ENCODE data around the gene ZFP69B. TPM values are rescaled to one million over a fixed set of nuclear protein-coding genes. Genes with fewer than 3 reads are reported as not detected.

ZFP69B gene
- total RNA-seq, 1 experiment from 2014 or later, result 11.6 TPM

DNA sequence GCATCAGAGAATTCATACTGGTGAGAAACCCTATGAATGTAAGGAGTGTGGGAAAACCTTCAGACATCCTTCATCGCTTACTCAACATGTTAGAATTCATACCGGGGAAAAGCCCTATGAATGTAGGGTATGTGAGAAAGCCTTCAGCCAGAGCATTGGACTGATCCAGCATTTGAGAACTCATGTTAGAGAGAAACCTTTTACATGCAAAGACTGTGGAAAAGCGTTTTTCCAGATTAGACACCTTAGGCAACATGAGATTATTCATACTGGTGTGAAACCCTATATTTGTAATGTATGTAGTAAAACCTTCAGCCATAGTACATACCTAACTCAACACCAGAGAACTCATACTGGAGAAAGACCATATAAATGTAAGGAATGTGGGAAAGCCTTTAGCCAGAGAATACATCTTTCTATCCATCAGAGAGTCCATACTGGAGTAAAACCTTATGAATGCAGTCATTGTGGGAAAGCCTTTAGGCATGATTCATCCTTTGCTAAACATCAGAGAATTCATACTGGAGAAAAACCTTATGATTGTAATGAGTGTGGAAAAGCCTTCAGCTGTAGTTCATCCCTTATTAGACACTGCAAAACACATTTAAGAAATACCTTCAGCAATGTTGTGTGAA is 12.8 kb downstream of the ZFP69B start:
- Histone ChIP-seq H3K27me3 (ENCODE audit: control insufficient read depth, insufficient read depth, low read length) (no peaks in the 10 kb centered on the region), H3K36me3 (ENCODE audit: control insufficient read depth, insufficient read depth, low read length) (peaks cover 4% of the 10 kb centered on the region), H3K27ac (ENCODE audit: low read length) (no peak overlapping the region), H3K4me3 (ENCODE audit: low read depth in 2 of 2, low read length in 2 of 2) (no peak overlapping the region), H3K4me1 (ENCODE audit: control insufficient read depth, insufficient read depth, low read length) (no peaks in the 10 kb centered on the region), H3K9me3 (ENCODE audit: control insufficient read depth, insufficient read depth, low read depth, low read length) (peaks cover 81% of the 10 kb centered on the region)
- ATAC-seq, result no peak
- BruUV-seq (replicated peaks), result TSS peak; percentile 38
- ChIA-PET CTCF (no interaction called here), POLR2A (no interaction called here)
- in situ Hi-C loops (cut with HindIII; ENCODE audit: low pct_unique_long_range_greater_than_20kb, low sequenced_read_pairs) (no loop called here), intact Hi-C loops (cut with micrococcal nuclease; ENCODE audit: unreplicated experiment) (no loop called here)
- no peak for DNase-seq (ENCODE audit: low read depth, low spot score)
- TF ChIP-seq, protein P1, sequence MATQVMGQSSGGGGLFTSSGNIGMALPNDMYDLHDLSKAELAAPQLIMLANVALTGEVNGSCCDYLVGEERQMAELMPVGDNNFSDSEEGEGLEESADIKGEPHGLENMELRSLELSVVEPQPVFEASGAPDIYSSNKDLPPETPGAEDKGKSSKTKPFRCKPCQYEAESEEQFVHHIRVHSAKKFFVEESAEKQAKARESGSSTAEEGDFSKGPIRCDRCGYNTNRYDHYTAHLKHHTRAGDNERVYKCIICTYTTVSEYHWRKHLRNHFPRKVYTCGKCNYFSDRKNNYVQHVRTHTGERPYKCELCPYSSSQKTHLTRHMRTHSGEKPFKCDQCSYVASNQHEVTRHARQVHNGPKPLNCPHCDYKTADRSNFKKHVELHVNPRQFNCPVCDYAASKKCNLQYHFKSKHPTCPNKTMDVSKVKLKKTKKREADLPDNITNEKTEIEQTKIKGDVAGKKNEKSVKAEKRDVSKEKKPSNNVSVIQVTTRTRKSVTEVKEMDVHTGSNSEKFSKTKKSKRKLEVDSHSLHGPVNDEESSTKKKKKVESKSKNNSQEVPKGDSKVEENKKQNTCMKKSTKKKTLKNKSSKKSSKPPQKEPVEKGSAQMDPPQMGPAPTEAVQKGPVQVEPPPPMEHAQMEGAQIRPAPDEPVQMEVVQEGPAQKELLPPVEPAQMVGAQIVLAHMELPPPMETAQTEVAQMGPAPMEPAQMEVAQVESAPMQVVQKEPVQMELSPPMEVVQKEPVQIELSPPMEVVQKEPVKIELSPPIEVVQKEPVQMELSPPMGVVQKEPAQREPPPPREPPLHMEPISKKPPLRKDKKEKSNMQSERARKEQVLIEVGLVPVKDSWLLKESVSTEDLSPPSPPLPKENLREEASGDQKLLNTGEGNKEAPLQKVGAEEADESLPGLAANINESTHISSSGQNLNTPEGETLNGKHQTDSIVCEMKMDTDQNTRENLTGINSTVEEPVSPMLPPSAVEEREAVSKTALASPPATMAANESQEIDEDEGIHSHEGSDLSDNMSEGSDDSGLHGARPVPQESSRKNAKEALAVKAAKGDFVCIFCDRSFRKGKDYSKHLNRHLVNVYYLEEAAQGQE (IDR thresholded peaks at IDR 0.05; ENCODE audit: insufficient read depth in 1 of 2, low read depth in 2 of 2, low read length in 1 of 2), result no peak
- no peak for TF ChIP-seq TCF7L2 (IDR thresholded peaks at IDR 0.05; ENCODE audit: low read depth, low read length)
- TF ChIP-seq POLR2AphosphoS5 (IDR thresholded peaks at IDR 0.05; ENCODE audit: low read depth, low read length), result no peak
- TF ChIP-seq, protein P2, sequence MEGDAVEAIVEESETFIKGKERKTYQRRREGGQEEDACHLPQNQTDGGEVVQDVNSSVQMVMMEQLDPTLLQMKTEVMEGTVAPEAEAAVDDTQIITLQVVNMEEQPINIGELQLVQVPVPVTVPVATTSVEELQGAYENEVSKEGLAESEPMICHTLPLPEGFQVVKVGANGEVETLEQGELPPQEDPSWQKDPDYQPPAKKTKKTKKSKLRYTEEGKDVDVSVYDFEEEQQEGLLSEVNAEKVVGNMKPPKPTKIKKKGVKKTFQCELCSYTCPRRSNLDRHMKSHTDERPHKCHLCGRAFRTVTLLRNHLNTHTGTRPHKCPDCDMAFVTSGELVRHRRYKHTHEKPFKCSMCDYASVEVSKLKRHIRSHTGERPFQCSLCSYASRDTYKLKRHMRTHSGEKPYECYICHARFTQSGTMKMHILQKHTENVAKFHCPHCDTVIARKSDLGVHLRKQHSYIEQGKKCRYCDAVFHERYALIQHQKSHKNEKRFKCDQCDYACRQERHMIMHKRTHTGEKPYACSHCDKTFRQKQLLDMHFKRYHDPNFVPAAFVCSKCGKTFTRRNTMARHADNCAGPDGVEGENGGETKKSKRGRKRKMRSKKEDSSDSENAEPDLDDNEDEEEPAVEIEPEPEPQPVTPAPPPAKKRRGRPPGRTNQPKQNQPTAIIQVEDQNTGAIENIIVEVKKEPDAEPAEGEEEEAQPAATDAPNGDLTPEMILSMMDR (IDR thresholded peaks at IDR 0.05), result no peak
- no peak for TF ChIP-seq SIN3A (IDR thresholded peaks at IDR 0.05; ENCODE audit: borderline replicate concordance, insufficient read depth, low read depth, low read length)

DNA sequence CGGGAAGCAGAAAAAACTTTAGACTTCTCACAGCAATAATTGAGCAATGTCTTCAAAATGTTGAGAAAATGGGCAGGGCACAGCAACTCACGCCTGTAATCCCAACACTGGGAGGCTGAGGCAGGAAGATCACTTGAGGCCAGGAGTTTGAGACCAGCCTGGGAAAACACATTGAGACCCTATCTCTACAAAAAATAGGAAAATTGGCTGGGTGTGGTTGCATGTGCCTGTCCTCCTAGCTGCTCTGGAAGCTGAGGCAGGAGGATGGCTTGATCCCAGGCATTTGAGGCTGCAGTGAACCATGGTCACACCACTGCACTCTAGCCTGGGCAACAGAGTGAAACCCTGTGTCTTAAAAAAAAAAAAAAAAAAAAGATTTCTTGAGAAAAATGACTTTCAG is 19.1 kb downstream of the ZFP69B start:
- no peak overlapping the region for H3K27ac ChIP-seq (ENCODE audit: low read length)
- in situ Hi-C loops (cut with HindIII; ENCODE audit: low pct_unique_long_range_greater_than_20kb, low sequenced_read_pairs) (no loop called here), intact Hi-C loops (cut with micrococcal nuclease; ENCODE audit: unreplicated experiment) (no loop called here)
- H3K4me1 ChIP-seq (ENCODE audit: control insufficient read depth, insufficient read depth, low read length), result no peaks in the 10 kb centered on the region
- H3K9me3 ChIP-seq (ENCODE audit: control insufficient read depth, insufficient read depth, low read depth, low read length), result peaks cover 51% of the 10 kb centered on the region
- ATAC-seq (no peak), DNase-seq (ENCODE audit: low read depth, low spot score) (no peak)
- H3K4me3 ChIP-seq (ENCODE audit: low read depth in 2 of 2, low read length in 2 of 2), result no peak overlapping the region
- no peaks in the 10 kb centered on the region for H3K36me3 ChIP-seq (ENCODE audit: control insufficient read depth, insufficient read depth, low read length)
- POLR2A ChIA-PET, result no interaction called here
- no peaks in the 10 kb centered on the region for H3K27me3 ChIP-seq (ENCODE audit: control insufficient read depth, insufficient read depth, low read length)
- TF ChIP-seq SIN3A (IDR thresholded peaks at IDR 0.05; ENCODE audit: borderline replicate concordance, insufficient read depth, low read depth, low read length) (no peak), POLR2AphosphoS5 (IDR thresholded peaks at IDR 0.05; ENCODE audit: low read depth, low read length) (no peak), TCF7L2 (IDR thresholded peaks at IDR 0.05; ENCODE audit: low read depth, low read length) (no peak)
- TF ChIP-seq, protein P1 (IDR thresholded peaks at IDR 0.05; ENCODE audit: insufficient read depth in 1 of 2, low read depth in 2 of 2, low read length in 1 of 2), result no peak
- TF ChIP-seq, protein P2 (IDR thresholded peaks at IDR 0.05), result no peak
- no TSS peak for BruUV-seq (replicated peaks)
- CTCF ChIA-PET, result no interaction called here
